CD4-positive, alpha-beta T cell treated with Interleukin-4 for 1 hour (primary cell): ENCODE data around the gene CADPS.
"Not testable (repeated sequence)": the region's sequence is repeated elsewhere in the genome, so short reads cannot be mapped to it uniquely, and the experiment has no call there.

Experiments used
- DNase-seq, 2 donors: peaks; one replicate each; pipeline ENCODE4 v3.0.0-alpha.2; 2020 to 2022

Gene CADPS

DNA sequence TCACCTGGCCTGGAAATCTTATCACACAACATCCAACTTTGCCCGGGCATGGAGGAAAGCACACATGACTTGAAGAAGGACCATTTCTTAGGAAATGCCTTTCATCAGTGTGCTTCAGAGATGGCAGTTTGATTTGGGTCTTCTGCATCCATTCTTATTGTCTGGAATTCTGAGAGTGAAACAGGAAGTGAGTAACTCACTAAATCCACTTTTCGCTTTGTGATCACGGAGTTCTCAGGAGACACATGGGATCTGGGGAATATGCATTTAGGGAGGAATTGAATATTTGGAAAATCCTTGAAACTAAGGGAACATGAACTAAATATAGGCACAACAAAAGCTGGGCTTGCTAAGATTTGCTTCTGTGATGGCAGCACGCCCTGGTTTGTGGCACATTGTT, 289.4 kb downstream of the CADPS start:
- no peak for DNase-seq

DNA sequence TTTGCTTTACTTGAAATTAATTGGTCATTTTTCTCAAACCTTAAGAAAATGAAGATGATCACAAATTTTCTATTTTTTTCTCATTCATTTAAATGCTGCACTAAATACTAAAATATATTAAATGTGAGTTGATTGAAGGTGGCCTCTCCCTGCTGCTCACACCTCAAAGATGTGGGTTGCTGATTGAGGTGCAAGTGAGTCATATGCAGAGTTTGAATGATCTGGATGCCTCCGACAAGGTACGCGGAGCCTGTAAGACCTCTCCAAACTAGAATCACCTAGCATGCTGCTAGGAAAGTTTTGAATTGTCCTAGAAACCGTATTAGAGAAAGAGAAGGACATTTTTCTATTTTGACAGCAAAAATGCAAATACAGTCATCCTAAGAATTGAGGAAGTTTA, 290.6 kb downstream of the CADPS start:
- no peak for DNase-seq

DNA sequence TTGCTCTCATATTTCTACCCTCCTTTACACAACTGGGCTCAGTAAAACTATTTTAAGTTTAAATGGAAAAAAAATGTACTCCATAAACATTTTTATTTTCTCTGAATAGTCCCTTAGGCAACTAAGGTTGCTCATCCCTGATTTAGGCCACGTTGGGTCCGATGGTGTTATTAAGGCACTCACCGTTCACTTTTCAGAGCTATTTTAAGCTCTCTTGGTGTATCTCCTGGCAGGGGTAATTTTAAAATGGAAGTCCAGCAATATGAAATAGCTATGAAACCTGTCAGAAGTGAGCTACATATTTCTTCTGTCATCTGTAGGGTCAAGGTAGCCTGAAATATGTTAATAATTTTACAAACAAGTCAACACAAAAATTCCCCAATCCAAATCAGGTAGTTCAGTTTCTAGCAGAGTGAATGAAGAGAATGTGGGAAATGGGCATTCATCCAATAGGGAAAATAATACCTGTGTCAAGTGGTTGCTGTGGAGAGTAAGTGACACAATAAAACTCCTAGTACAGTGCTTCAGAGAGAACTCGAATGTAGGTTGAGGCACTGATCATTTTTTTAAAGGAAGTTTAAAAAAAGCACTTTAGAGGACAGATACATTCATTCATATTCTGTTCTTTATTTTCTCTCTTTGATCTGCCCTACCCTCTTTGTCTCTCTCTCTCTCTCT, 292.6 kb downstream of the CADPS start:
- DNase-seq: no peak

DNA sequence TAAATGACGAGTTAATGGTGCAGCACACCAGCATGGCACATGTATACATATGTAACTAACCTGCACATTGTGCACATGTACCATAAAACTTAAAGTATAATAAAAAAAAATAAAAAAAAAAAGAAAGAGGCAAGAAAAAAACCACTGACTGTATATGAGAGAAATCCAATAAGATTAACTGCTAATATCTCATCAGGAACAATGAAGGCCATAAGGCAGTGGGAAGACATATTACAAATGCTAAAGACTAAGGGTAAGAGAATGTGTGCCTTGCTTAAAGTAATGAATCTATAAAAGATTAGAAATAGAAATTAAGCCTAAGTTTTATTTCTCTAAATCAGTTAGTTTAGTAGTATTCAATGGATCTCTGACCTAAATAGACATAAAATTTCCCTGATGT, 294.7 kb downstream of the CADPS start:
- DNase-seq: not testable (repeated sequence)

DNA sequence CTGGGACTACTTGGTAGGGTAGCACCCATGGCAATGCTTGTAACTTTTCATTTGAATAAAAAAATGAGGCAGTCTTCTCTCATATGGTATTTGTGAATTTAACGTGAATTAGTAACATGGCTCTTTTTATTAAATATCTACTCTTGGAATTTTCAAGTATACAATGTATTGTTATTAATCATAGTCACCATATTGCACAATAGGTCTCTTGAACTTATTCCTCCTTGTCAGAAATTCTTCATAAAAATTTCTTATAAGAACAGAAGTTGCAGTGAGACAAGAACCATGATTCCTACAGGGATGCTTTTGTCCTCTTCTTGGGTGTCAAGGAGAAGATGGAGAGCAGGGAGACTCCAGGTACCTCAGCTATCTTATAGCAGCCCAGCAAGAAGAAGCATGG, 298.1 kb downstream of the CADPS start:
- no peak for DNase-seq

DNA sequence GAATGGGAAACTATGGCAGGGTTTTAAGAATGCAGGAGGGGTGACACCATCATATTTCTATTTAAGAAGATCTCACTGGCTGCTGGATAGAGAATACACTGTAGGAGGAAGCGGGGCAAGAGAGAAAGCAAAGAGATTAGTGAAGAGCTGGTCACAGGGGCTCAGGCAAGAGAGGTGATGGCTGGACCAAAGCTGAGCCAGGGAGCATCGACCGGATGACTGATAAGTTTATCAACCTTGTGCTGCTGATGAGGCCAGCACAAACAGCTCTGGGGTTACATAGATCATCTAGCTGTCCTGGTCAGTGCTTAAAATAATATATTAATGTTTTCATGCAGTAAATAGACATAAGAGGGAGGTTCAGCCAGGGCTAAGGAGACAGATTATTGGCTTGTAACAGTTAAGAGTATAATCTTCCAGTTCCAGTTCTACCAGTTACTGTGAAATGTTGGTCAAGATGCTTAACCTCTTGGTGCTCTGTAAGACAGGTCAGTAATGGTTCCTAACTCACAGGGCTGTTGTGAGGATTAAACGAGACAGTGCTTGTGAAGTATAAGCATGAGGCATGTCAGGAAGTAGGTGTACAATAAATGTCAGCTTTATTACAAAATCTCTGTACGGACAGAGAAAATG, 300.8 kb downstream of the CADPS start:
- no peak for DNase-seq

DNA sequence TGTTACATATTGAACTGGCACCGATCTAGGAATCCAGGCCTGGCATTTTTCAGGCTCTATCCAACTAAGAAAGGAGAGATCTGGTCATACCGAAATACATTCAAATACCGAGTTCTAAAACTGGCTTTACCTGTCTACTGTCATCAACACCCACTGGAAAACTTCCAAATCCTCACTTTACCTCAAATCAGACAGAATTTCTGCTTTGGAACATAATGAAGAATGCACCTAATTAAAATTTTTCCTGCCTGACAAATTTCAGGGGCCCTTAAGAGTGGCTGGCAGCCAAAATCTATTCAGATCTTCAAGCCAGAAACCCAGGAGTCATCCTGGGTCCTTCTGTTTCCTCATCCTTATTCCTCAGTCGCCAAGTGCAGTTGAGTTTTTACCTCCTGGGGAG, 303.3 kb downstream of the CADPS start:
- no peak for DNase-seq

DNA sequence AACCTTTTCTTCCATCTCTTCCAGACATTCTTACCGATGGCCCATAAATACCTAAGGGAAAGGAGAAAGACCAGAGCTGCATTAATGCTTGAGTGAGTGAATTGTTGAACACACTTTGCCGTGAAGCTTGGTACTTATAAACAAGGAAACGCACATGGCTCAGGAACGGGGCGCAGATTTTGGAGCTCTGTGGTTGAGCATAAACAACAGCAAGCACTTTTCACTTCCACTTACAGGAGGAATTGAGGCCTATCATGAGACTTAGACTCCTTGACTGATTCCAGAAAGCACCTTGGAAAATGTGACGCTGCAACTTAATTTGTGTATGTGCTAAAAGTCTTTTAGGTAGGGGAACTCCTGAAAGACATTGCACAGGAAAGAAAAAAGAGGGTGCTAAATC, 304.3 kb downstream of the CADPS start:
- DNase-seq: no peak

DNA sequence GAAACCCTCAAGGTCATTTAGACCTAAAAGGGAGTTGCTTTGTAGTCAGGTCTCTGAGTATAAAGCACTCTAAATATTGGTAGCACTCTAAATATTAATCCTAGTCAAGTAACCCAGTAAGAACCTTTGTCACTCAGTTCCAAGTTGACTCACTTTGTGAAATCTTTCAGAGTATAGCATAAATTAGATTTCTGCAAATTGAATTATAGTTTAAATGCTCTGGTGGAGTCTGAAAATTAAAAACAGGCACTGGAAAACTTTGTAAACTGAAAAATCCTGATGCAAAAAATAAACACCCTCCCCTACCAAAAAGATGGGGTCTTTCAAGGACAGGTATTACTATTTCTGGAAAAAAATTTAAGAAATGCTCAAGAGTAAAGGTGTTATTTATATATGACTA, 305.6 kb downstream of the CADPS start:
- DNase-seq: no peak

DNA sequence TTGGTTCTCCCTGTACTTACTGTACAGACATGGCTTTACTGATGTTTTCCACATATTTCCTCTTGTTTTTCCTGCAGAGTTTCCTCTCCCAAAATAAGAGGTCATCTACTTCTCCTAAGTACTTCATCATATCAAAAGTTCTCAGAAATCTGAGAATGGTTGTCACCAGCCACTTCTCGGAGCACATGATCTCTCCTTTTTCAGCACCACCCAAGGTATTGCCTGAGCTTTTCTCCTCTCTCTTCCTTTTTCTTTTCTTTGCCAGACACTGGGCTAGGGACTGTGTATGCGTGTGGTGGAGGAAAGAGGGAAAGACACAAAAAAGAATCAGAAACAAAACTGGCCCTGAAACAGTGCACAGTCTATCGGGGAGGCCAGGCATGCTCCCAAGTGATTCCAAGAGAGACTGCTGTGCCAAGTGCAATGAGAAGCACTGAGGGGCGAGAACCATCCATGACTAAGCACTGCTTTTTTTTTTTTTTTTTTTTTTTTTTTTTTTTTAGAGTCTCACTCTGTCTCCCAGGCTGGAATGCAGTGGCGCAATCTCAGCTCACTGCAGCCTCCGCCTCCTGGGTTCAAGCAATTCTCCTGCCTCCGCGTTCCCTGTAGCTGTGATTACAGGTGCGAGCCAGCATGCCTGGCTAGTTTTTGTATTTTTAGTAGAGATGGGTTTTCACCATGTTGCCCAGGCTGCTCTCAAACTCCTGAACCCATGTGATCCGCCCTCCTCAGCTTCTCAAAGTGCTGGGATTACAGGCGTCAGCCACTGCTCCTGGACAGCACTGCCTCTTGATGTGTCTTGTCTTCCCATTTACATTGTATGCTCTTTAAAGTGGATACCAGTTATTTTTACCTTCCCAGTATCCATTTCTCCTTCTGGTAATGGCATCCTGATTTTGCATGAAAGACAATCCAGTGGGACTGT, 307.9 kb downstream of the CADPS start:
- DNase-seq: no peak

DNA sequence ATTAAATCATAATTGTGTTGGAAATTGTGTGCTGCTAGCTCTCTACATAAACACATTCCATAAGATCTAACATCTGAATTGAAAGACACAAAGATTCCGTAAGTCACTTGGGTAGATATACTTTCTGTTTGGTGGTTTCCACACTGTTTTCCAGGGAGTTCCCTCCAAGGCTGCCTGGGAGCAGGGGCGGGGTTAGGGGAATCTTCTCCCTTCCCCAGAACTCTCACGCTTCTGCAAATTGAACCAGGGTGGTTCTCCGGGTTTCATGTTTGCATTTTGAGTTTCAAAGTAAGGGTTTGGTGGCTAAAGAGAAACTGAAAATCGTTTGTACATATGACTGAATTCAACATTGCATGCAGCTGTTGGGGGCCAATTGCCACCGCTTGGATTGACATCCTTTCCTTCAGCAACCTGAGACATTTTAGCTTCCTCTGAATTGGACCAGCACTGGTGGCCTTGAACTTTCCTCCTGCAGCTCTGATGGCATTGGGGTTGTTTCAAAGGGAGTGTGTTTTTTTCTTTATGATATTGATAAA, 309.1 kb downstream of the CADPS start:
- DNase-seq: no peak

DNA sequence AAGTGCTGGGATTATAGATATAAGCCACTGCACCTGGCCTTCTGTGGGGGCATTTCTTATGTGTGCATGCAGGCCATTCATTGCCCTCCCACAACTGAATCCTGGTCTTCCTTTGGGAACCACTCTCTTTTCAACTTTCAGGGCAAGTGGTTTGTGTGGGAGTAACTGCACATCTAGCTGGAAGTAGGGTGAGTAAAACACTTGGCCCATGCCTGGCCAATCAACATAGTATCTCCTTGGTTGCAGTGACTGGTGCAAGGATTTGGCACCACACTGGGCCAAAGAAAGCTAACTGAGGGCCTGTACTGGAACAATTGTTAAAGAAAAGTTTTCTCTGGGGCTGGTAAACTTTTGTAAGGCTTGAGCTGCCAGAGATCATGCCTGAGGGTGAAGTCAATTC, 312.6 kb downstream of the CADPS start:
- DNase-seq: no peak

DNA sequence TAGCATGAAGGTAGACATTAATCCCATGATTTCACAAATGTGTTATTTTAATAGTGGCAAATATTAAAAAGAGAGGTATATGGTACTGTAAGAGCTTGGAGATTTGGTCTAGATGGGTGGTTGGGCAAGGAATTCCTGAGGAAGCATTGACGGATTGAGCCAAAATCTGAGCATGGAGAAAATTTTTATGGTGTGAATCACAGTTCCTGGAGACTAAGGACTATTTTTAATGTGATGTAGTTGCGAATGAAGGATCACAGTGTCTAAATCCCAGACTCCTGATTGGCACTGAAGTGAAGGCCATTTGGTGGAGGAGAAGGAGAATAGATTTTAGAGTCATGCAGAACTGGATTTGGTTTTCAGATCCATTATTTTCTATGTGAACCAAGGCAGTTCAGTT, 313.2 kb downstream of the CADPS start:
- no peak for DNase-seq

DNA sequence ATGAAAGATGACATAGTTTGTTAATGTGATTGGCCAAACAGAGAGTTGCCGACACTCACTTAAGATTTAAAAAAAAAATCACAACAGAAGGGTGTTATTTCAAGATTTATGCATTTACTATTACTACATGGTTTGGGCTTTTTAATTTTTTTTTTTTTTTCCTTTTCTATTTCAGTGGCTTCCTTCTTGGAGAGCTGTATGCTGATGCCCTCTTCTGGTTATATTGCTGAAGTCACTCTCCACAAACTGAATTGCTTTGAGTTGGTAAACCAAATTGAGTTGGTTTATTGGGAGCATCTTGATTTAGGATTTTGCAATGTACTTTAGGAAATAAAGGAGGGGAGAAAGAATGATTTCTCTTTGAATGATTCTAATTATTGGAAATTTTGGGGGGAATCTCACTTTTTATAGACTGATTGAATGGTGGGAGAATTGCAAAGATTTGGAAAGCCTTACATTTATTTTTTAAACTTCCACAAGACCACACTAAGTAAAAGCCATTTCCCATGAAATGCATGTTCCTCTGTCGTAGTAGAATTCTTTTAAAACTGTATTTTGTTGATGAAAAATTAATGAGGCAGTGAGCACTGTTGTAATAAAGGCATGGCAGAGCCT, 315.3 kb downstream of the CADPS start:
- no peak for DNase-seq

DNA sequence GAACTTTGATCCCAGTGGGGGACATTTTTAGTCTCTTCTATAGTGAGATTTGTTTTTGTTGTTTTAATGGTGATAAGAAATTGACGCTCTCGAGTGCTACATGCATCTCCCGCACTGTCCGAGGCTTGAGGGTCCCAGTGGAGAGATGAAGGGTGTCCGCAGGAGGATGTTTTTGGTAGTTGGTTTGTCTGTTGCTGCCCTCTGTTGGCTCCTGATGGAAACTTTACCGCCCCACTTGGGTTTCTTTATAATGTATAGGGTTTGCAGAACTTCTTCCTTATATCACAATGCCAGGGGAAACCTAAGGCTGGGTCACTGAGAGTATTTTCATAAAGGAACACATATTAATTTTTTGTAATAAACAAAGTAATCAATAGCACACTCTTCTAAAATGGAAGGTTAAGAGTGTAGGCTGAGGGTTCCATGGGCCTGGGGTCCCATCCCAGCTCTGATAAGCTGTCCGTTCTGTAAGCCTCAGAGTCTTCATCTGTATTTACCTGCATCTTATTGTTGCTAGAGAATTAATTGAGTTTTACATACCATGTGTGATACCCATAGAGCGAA, 316.6 kb downstream of the CADPS start:
- no peak for DNase-seq

DNA sequence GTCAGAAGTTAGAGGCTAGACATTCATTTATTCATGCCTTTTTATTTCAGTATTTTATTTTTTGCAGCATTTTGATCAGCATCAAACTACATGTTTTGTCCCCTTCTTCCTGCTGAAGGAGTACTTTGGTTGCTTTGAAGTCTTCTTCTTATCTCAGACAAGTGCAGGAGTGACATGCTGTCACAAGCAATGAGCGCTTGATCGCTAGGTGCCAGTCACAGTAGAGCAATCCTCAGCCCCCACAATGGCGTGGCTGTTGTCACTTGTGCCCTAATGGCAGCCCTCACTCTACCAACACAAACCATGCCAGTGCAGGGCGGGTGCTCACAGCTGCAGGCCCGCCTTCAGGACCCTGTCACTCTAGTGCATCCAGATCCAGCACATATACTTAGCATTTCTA, 317.2 kb downstream of the CADPS start:
- no peak for DNase-seq

DNA sequence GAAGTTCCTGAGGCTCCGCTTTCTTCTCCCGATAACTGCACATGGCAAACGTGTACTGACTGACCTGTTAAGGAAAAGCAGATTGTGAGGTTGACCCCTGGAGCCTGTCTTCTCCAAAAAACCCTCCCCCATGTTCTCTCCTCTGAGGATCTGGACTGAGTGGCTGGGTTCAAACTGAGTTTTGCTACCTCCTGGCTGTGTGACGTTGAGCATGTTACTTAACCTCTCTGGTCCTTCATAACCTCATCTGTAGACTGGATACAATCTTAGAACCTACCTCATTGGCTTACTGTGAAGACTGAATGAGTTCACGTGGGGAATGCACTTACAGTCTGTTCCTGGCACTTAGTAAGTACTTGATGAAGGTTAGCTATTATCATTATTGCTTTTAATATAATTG, 317.8 kb downstream of the CADPS start:
- DNase-seq: no peak

DNA sequence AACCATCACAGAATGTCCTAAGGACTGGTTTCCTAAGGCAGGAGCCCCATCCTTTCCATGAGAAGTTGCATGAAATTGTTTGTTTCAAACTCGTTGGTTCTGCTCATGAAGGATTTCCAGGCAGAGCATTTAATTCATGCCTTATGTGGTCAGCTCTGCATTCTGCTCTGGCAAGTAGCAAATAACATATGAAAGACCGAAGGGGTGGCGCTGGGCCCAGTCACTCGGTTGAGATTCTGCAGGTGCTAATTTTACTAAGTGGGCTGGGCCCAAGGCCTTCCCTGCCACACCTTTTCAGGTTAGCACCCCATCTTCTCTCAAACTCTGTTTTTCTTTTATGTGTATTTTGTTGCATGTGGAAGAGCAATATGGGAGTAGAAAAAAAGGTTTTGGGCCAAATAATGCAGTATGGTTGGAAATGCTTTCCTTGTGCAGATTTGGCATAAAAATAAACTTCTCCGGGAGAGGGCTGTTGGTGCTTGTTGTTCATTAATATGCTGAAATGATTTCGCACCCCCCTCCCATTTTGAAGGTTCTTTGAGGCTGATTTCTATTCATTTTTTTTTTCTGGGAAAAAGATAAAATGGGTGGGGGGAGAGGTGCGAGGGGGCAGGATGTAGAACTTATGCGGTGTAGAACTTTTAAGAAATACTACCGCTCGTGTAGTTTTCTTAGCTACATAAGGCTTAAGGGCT, 318.9 kb downstream of the CADPS start:
- no peak for DNase-seq

DNA sequence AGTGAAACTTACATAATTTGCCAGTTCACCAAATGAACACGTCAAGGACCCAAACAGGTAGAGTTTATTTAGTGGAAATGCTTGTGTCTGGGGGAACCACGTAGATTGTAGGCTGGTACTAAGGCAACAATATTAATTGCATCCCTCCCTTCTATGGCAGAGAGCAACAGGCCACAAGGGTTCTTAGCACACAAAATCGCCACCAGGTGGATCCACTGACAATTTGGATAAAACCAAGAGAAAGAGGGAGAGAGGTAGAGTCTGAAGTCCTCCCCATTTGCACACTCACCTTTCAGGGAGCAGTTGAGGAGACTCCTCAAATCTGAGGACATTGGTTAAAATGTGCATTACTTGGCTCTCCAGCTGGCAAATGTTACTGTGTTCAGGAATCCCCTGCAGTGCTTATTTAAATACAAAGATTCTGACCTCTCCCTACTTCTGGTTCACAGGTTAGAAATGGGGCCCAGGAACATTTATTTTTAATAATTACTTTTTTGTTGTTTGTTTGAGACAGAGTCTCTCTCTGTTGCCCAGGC, 320.9 kb downstream of the CADPS start:
- no peak for DNase-seq

DNA sequence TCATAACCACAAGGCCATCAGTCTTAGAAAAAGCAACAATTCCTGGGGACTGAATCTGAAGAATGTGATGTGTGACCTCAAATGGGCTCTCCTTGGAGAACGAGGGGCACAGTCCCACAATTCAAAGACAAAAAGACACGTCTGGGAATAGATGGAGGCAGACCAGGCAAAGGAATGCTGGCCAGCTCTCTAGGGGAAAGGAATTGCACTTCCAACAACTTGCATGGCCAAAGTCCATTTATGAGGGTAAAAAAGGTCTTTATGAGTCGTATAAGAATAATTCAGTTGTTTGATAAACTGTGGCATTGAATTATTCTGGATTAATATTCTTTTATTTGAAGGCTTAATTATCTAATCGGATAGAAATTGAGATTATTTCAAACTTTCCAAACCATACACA, 321.4 kb downstream of the CADPS start:
- no peak for DNase-seq

DNA sequence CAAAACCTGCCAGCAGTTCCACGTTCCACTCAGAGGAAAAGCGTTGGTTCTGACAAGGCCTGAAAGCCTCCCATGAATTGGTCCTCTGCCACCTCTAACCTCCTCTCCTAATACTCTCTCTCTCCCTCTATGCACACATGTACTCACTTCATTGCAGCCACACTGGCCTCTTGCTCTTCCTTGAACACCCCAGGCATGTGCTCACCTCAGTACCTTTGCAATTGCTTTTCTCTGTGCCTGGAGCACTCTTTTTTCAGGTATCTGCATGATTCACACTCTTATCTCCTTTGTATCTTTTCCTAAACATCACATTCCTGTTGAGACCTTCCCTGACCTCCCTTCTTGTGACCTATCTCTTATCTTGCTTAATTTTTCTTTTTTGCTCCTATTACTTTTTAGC, 323.7 kb downstream of the CADPS start:
- DNase-seq: no peak

DNA sequence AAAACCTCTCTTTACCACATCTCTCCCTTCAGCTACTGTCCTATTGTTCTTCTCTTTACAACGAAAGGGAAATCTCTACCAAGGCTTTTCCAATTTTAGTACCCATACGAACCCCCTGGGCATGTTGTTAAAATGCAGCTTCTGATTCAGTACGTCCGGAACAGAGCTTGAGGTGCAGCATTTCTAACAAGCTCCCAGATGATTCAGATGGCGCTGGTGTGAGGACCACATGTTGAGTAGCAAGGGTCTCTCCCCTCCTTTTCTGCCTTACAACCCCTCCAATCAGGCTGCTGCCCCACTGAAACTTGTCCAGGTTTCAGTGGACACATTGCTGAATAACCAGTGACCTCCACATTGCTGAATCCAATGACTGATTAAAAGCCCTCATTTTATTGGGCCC, 324.8 kb downstream of the CADPS start:
- no peak for DNase-seq
